GM12892 (cell line): ENCODE data around the gene GPR82.

Source experiments
- POLR2A ChIP-seq: IDR thresholded peaks from 2 replicates; pipeline ENCODE4 v1.6.1; 2011; ENCODE audit warnings: low read depth, low read length, control low read depth
- TAF1 ChIP-seq: IDR thresholded peaks from 2 replicates; pipeline ENCODE4 v1.6.1; 2011; ENCODE audit warnings: low read depth, mild to moderate bottlenecking, control low read depth, low read length, borderline replicate concordance

GRCh38 chrX:41734530-41734929 is 10.5 kb downstream of the GPR82 start:
- TF ChIP-seq POLR2A (no peak), TAF1 (no peak)
